H1 (cell line): Measurements from ENCODE around the gene PIWIL1. TPM values are rescaled to one million over a fixed set of nuclear protein-coding genes. Genes with fewer than 3 reads are reported as not detected.

Source experiments
- CTCF ChIA-PET: fragments of 300-600 bp; sonication (Branson Sonifier 250); formaldehyde crosslinking; loops from one replicate; lab custom pipeline; 2021; ENCODE audit not compliant: partially characterized antibody; lab: Charles Lee
- POLR2A ChIA-PET: fragments of 300-600 bp; sonication (Branson Sonifier 250); formaldehyde crosslinking; loops from one replicate; lab custom pipeline; 2021; ENCODE audit warnings: inconsistent platforms; ENCODE audit not compliant: partially characterized antibody; lab: Charles Lee
- DNase-seq, 2 experiments: peaks; one replicate each; pipeline versions ENCODE4 v3.0.0 to v3.0.0-alpha.2; 2010 to 2022; ENCODE audit warnings: low spot score in 2 of 2, low read depth in 1 of 2, mixed read lengths in 1 of 2
- FAIRE-seq: peaks from 2 replicates; lab custom pipeline; 2011; peaks lifted over from hg19 to GRCh38; lab: Jason Lieb, UNC
- H2AFZ ChIP-seq: 2 replicates; pipeline ENCODE4 v1.8.1; 2012; ENCODE audit warnings: low read length, inconsistent platforms
- H2AK5ac ChIP-seq: 2 replicates; pipeline ENCODE4 v1.6.1; 2013; ENCODE audit warnings: low read depth, low read length
- H2BK120ac ChIP-seq: replicated peaks from 2 replicates; pipeline ENCODE3; 2013; ENCODE audit warnings: low read depth, low read length, inconsistent platforms
- H2BK12ac ChIP-seq: 2 replicates; pipeline ENCODE4 v1.6.1; 2013; ENCODE audit warnings: low read depth, low read length
- H2BK15ac ChIP-seq: 2 replicates; pipeline ENCODE4 v1.6.1; 2013; ENCODE audit warnings: low read length
- H2BK20ac ChIP-seq: 2 replicates; pipeline ENCODE4 v1.6.1; 2013; ENCODE audit warnings: low read length
- H2BK5ac ChIP-seq: 2 replicates; pipeline ENCODE4 v1.6.1; 2013; ENCODE audit warnings: low read depth, low read length
- H3K14ac ChIP-seq: 2 replicates; pipeline ENCODE4 v1.6.1; 2013; ENCODE audit warnings: inconsistent platforms; ENCODE audit not compliant: insufficient read length
- H3K18ac ChIP-seq: 2 replicates; pipeline ENCODE4 v1.6.1; 2013; ENCODE audit warnings: low read length; ENCODE audit errors: extremely low read depth
- H3K23ac ChIP-seq: 2 replicates; pipeline ENCODE4 v1.6.1; 2013; ENCODE audit warnings: inconsistent platforms; ENCODE audit not compliant: insufficient read length
- H3K23me2 ChIP-seq: 2 replicates; pipeline ENCODE4 v1.6.1; 2013; ENCODE audit warnings: low read depth, low read length
- H3K27ac ChIP-seq: 2 replicates; pipeline ENCODE4 v1.6.1; 2011; ENCODE audit warnings: low read depth, low read length, inconsistent platforms
- H3K27me3 ChIP-seq, 4 experiments: replicated peaks in 1 of 4; 1 replicate in 1 of 4; 2 replicates in 3 of 4; pipeline versions ENCODE4 v1.6.1 to v1.8.1; 2011 to 2013; ENCODE audit warnings: low read length in 3 of 4, mild to moderate bottlenecking in 3 of 4, inconsistent platforms in 2 of 4, mixed read lengths in 2 of 4, moderate library complexity in 1 of 4; ENCODE audit not compliant: control insufficient read depth in 3 of 4, insufficient read depth in 3 of 4; ENCODE audit errors: extremely low read depth in 1 of 4
- H3K36me3 ChIP-seq, 4 experiments: 2 replicates each; pipeline versions ENCODE4 v1.6.1 to v1.8.1; 2011 to 2013; ENCODE audit warnings: mild to moderate bottlenecking in 4 of 4, low read length in 3 of 4, moderate library complexity in 2 of 4, control low read depth in 1 of 4, inconsistent platforms in 1 of 4; ENCODE audit not compliant: insufficient read depth in 4 of 4, control insufficient read depth in 2 of 4
- H3K4ac ChIP-seq: replicated peaks from 2 replicates; pipeline ENCODE3; 2013; ENCODE audit warnings: low read length, low read depth, mixed read lengths, inconsistent platforms; ENCODE audit not compliant: insufficient read length
- H3K4me1 ChIP-seq, 4 experiments: replicated peaks in 1 of 4; 1 replicate in 1 of 4; 2 replicates in 3 of 4; pipeline versions ENCODE4 v1.6.1 to v1.8.1; 2011 to 2013; ENCODE audit warnings: low read length in 3 of 4, inconsistent platforms in 2 of 4, mixed read lengths in 1 of 4; ENCODE audit not compliant: insufficient read depth in 4 of 4, control insufficient read depth in 3 of 4
- H3K4me2 ChIP-seq, 2 experiments: 2 replicates each; pipeline versions ENCODE4 v1.6.1 to v1.8.1; 2011 to 2013; ENCODE audit warnings: low read depth in 2 of 2, low read length in 2 of 2, control low read depth in 1 of 2, inconsistent platforms in 1 of 2, mild to moderate bottlenecking in 1 of 2; ENCODE audit not compliant: insufficient read depth in 1 of 2
- H3K4me3 ChIP-seq, 4 experiments: fragments of 200-600, 300-600 bp in 1 of 4; sonication (generic), shearing (Covaris generic), sonication (Bioruptor Twin) in 1 of 4; 2 replicates each; pipeline versions ENCODE4 v1.5.1 to v1.8.1; 2011 to 2016; ENCODE audit warnings: low read length in 4 of 4, low read depth in 3 of 4, control low read depth in 2 of 4, inconsistent platforms in 2 of 4, mild to moderate bottlenecking in 2 of 4, mixed read lengths in 1 of 4, moderate library complexity in 1 of 4; ENCODE audit not compliant: insufficient read depth in 2 of 4; ENCODE audit errors: extremely low read depth in 1 of 4
- H3K56ac ChIP-seq: replicated peaks from 2 replicates; pipeline ENCODE3; 2013; ENCODE audit warnings: low read depth, mild to moderate bottlenecking, mixed read lengths, low read length, inconsistent platforms; ENCODE audit not compliant: insufficient read length
- H3K79me1 ChIP-seq: 2 replicates; pipeline ENCODE4 v1.6.1; 2013; ENCODE audit warnings: low read depth, low read length, control low read depth
- H3K79me2 ChIP-seq, 2 experiments: 2 replicates each; pipeline versions ENCODE4 v1.6.1 to v1.8.1; 2012 to 2013; ENCODE audit warnings: low read length in 2 of 2, mild to moderate bottlenecking in 2 of 2, inconsistent platforms in 1 of 2; ENCODE audit not compliant: insufficient read depth in 2 of 2, control insufficient read depth in 1 of 2
- H3K9ac ChIP-seq, 4 experiments: replicated peaks in 1 of 4; 1 replicate in 1 of 4; 2 replicates in 3 of 4; pipeline versions ENCODE4 v1.6.1 to v1.8.1; 2011 to 2013; ENCODE audit warnings: low read depth in 3 of 4, low read length in 3 of 4, control low read depth in 2 of 4, mild to moderate bottlenecking in 2 of 4, moderate library complexity in 2 of 4, inconsistent platforms in 1 of 4; ENCODE audit errors: extremely low read depth in 1 of 4
- H3K9me3 ChIP-seq, 2 experiments: 2 replicates each; pipeline versions ENCODE4 v1.6.1 to v1.8.1; 2012 to 2013; ENCODE audit warnings: mild to moderate bottlenecking in 2 of 2, moderate library complexity in 2 of 2, control low read depth in 1 of 2, inconsistent platforms in 1 of 2, low read depth in 1 of 2, low read length in 1 of 2, mixed read lengths in 1 of 2; ENCODE audit not compliant: insufficient read depth in 2 of 2
- H4K20me1 ChIP-seq, 2 experiments: replicated peaks in 1 of 2; 2 replicates each; pipeline versions ENCODE3 to v1.8.1; 2011 to 2013; ENCODE audit warnings: inconsistent platforms in 2 of 2, low read length in 2 of 2, mild to moderate bottlenecking in 1 of 2; ENCODE audit not compliant: insufficient read depth in 2 of 2, control insufficient read depth in 1 of 2
- H4K5ac ChIP-seq: 2 replicates; pipeline ENCODE4 v1.6.1; 2013; ENCODE audit warnings: low read length, low read depth, mixed read lengths, inconsistent platforms; ENCODE audit not compliant: insufficient read length
- H4K8ac ChIP-seq: 2 replicates; pipeline ENCODE4 v1.8.0; 2013; ENCODE audit warnings: mild to moderate bottlenecking, moderate library complexity, low read length, inconsistent platforms; ENCODE audit not compliant: insufficient read depth; ENCODE audit errors: extremely low read depth
- H4K91ac ChIP-seq: replicated peaks from 2 replicates; pipeline ENCODE3; 2013; ENCODE audit warnings: low read length, mixed read lengths, inconsistent platforms; ENCODE audit not compliant: insufficient read length
- CEBPB ChIP-seq: IDR thresholded peaks from 2 replicates; pipeline ENCODE4 v1.6.1; 2012; ENCODE audit warnings: low read depth, low read length
- CTBP2 ChIP-seq: IDR thresholded peaks from 2 replicates; pipeline ENCODE4 v1.7.0; 2011; ENCODE audit warnings: borderline replicate concordance, mild to moderate bottlenecking, moderate library complexity, mixed read lengths, low read length; ENCODE audit not compliant: insufficient read depth, insufficient read length
- EZH2 ChIP-seq: fragments of 200-600 bp; sonication (generic); IDR thresholded peaks from 2 replicates; pipeline ENCODE4 v1.7.1; 2012; ENCODE audit warnings: low read depth, mild to moderate bottlenecking, moderate library complexity, low read length, inconsistent platforms; ENCODE audit not compliant: severe bottlenecking
- FOSL1 ChIP-seq: IDR thresholded peaks from 2 replicates; pipeline ENCODE4 v1.6.1; 2011; ENCODE audit warnings: mild to moderate bottlenecking, low read depth, low read length, moderate library complexity; ENCODE audit not compliant: insufficient read depth
- KDM5A ChIP-seq: fragments of 200-600 bp; IDR thresholded peaks from 2 replicates; pipeline ENCODE4 v1.7.1; 2012; ENCODE audit warnings: mild to moderate bottlenecking, low read length, inconsistent platforms, mixed read lengths
- MAFK ChIP-seq: IDR thresholded peaks from 2 replicates; pipeline ENCODE4 v1.6.1; 2012; ENCODE audit warnings: low read depth, mild to moderate bottlenecking, improper control_type of control experiment, low read length
- POU5F1 ChIP-seq: IDR thresholded peaks from 2 replicates; pipeline ENCODE4 v1.6.1; 2011; ENCODE audit warnings: low read depth, mild to moderate bottlenecking, low read length, moderate library complexity
- RAD21 ChIP-seq, 2 experiments: IDR thresholded peaks in 1 of 2; conservative IDR thresholded peaks in 1 of 2; 2 replicates each; pipeline ENCODE4 v1.6.1; 2011; ENCODE audit warnings: low read depth in 2 of 2, low read length in 2 of 2, improper control_type of control experiment in 1 of 2, inconsistent platforms in 1 of 2, mild to moderate bottlenecking in 1 of 2, moderate library complexity in 1 of 2
- RNF2 ChIP-seq: fragments of 200-900, 300-1000 bp; sonication (generic); IDR thresholded peaks from 2 replicates; pipeline ENCODE4 v1.7.1; 2016; ENCODE audit warnings: borderline replicate concordance, low read depth, mild to moderate bottlenecking, antibody characterized with exemption, low read length; ENCODE audit not compliant: poor library complexity, severe bottlenecking; ENCODE audit errors: missing control alignments
- SIRT6 ChIP-seq: IDR thresholded peaks from one replicate; pipeline ENCODE4 v1.7.1; 2012; ENCODE audit warnings: low read length, inconsistent platforms
- SP2 ChIP-seq: IDR thresholded peaks from 2 replicates; pipeline ENCODE4 v1.6.1; 2012; ENCODE audit warnings: mild to moderate bottlenecking, low read length, inconsistent platforms
- TAF1 ChIP-seq: IDR thresholded peaks from 2 replicates; pipeline ENCODE4 v1.6.1; 2011; ENCODE audit warnings: mild to moderate bottlenecking, low read depth, low read length
- TEAD4 ChIP-seq: IDR thresholded peaks from 2 replicates; pipeline ENCODE4 v1.6.1; 2012; ENCODE audit warnings: low read depth, low read length, inconsistent platforms, mixed read lengths
- WGBS, 2 experiments: shearing (Covaris generic) in 1 of 2; methylation state at CpG; one replicate each; pipeline versions ENCODE4 v1.1.6 to v1.1.7; 2013 to 2015; ENCODE audit warnings: low lambda C conversion rate in 2 of 2, mixed read lengths in 2 of 2, inconsistent platforms in 1 of 2, low coverage in 1 of 2, missing lambda C conversion rate in 1 of 2; ENCODE audit not compliant: insufficient replicate concordance in 2 of 2, insufficient coverage in 1 of 2, insufficient read length in 1 of 2; ENCODE audit errors: extremely low coverage in 1 of 2, missing lambda C conversion rate in 1 of 2; 5-methylcytosine and 5-hydroxymethylcytosine counted together
- polyA plus RNA-seq, 7 experiments: library from polyadenylated mRNA; depleted of rRNA in 3 of 7; stranded (reverse) in 5 of 7; unstranded in 2 of 7; fragments of >200 nt in 5 of 7; fragments of 200-250 nt in 2 of 7; gene quantifications; 1 replicate in 5 of 7; 2 replicates in 1 of 7; 4 replicates in 1 of 7; pipeline versions ENCODE4 v1.2.1 to v1.2.3, GENCODE V29; 2011 to 2013; ENCODE audit warnings: missing spikeins in 2 of 7, mixed read lengths in 2 of 7
- total RNA-seq: library from RNA; stranded (reverse); fragmentation: NEBNext Ultra II Directional; extraction: Animal tissue kit (Norgen Biotek cat#: 25700); gene quantifications from 2 replicates; pipeline ENCODE4 v1.2.1, GENCODE V29; 2021

The PIWIL1 gene
- total and polyA plus RNA-seq, 2 of the 8 experiments (the other 6 are each of a cell fraction or from before 2014, with no cell fraction given), result not detected

GRCh38 chr12:130374083-130374482 is 36.4 kb downstream of the PIWIL1 start:
- no peak overlapping the region for H4K8ac ChIP-seq
- ChIA-PET CTCF (interaction anchor here (0.7 kb wide), 1 partner anchor 38 kb away, joined by 3 read pairs; no protein-coding TSS in a partner anchor), POLR2A (no interaction called here)
- H3K18ac ChIP-seq, result no peak overlapping the region
- no peak overlapping the region for H3K4me3 ChIP-seq
- H3K23me2 ChIP-seq, result no peaks in the 10 kb centered on the region
- H2BK15ac ChIP-seq, result no peak overlapping the region
- no peak overlapping the region for H2AK5ac ChIP-seq
- no peak overlapping the region for H3K23ac ChIP-seq
- no peak overlapping the region for H2BK5ac ChIP-seq
- no peak overlapping the region for H2AFZ ChIP-seq
- H2BK12ac ChIP-seq, result no peak overlapping the region
- no peak for TF ChIP-seq SIRT6
- no peak for TF ChIP-seq TEAD4
- TF ChIP-seq CTBP2, result no peak
- no peak for TF ChIP-seq CEBPB
- TF ChIP-seq RNF2, result no peak
- no peak for TF ChIP-seq EZH2
- no peak for TF ChIP-seq SP2
- TF ChIP-seq RAD21 (IDR thresholded peaks at IDR 0.05 in 1 of 2, conservative IDR thresholded peaks at IDR 0.05 in 1 of 2; ENCODE audit: low read depth in 2 of 2, low read length in 2 of 2), result no peak
- no peak for TF ChIP-seq KDM5A
- no peak for TF ChIP-seq TAF1
- TF ChIP-seq FOSL1, result no peak
- no peak for TF ChIP-seq POU5F1
- TF ChIP-seq MAFK, result no peak
- no peak overlapping the region for H3K56ac ChIP-seq
- no peak overlapping the region for H3K27ac ChIP-seq
- FAIRE-seq (no peak), DNase-seq (no peak)
- no peak overlapping the region for H3K4me2 ChIP-seq
- H3K4ac ChIP-seq, result no peak overlapping the region
- H3K27me3 ChIP-seq, result peaks cover 0 to 4% (median 0%) of the 10 kb centered on the region in 4 experiments; a peak in 3 of 7 replicates
- H4K91ac ChIP-seq, result no peak overlapping the region
- H4K20me1 ChIP-seq, result no peaks in the 10 kb centered on the region
- H3K9ac ChIP-seq, result no peak overlapping the region
- no peak overlapping the region for H3K14ac ChIP-seq
- no peak overlapping the region for H2BK20ac ChIP-seq
- H2BK120ac ChIP-seq, result no peak overlapping the region
- H3K9me3 ChIP-seq, result no peaks in the 10 kb centered on the region
- peaks cover 0 to 5% (median 0%) of the 10 kb centered on the region in 4 experiments; a peak in 1 of 7 replicates for H3K4me1 ChIP-seq
- H3K36me3 ChIP-seq, result no peaks in the 10 kb centered on the region
- no peak overlapping the region for H4K5ac ChIP-seq
- WGBS, 2 experiments, result 86% methylated on average over 4 of the region's 4 CpGs; no CpG with 5 or more reads in 1 of the 2 experiments
- H3K79me2 ChIP-seq, result no peaks in the 10 kb centered on the region
- H3K79me1 ChIP-seq, result no peaks in the 10 kb centered on the region
